GM19238 (cell line): Measurements from ENCODE around the gene CNR2.
A peak's percentile ranks its signal among the peaks of the same experiment; 100 is the strongest.
"Not testable (repeated sequence)": the region's sequence is repeated elsewhere in the genome, so short reads cannot be mapped to it uniquely, and the experiment has no call there.

Source experiments
- DNase-seq: peaks from one replicate; pipeline ENCODE4 v3.0.0; 2011; ENCODE audit warnings: low spot score; ENCODE audit not compliant: insufficient read length

CNR2 gene

GRCh38 chr1:23913212-23913880, at the start of gene CNR2:
Gene CNR2 (minus strand): TSS chr1:23913362. CDS start chr1:23875617, 37,745 bp downstream.
- no peak for DNase-seq

GRCh38 chr1:23960291-23961020, 47.3 kb upstream of the CNR2 start:
- DNase-seq = no peak

GRCh38 chr1:23959461-23960290, 46.5 kb upstream of the CNR2 start, which contains the start of gene PNRC2:
Gene PNRC2 (plus strand): TSS chr1:23959828. CDS start chr1:23961458, 1,630 bp downstream.
- peak; percentile 93 for DNase-seq

GRCh38 chr1:23958810-23959460, 45.8 kb upstream of the CNR2 start:
- peak; percentile 83 for DNase-seq

- not testable (repeated sequence) for DNase-seq
Observed at GRCh38 chr1:23958040-23958809, 45.1 kb upstream of the CNR2 start.

GRCh38 chr1:23957096-23957495, 43.9 kb upstream of the CNR2 start:
- no peak for DNase-seq

- DNase-seq = no peak
Observed at GRCh38 chr1:23953020-23953419, 39.9 kb upstream of the CNR2 start.

GRCh38 chr1:23947366-23947765, 34.2 kb upstream of the CNR2 start:
- DNase-seq = no peak

- no peak for DNase-seq
Observed at GRCh38 chr1:23936481-23937176, 23.5 kb upstream of the CNR2 start.

GRCh38 chr1:23931491-23931880, 18.3 kb upstream of the CNR2 start:
- no peak for DNase-seq

GRCh38 chr1:23930861-23931490, 17.8 kb upstream of the CNR2 start:
- no peak for DNase-seq

- no peak for DNase-seq
Observed at GRCh38 chr1:23930270-23930669, 17.1 kb upstream of the CNR2 start.

GRCh38 chr1:23928789-23929188, 15.6 kb upstream of the CNR2 start:
- no peak for DNase-seq

- DNase-seq = no peak
Observed at GRCh38 chr1:23927097-23927496, 13.9 kb upstream of the CNR2 start.

GRCh38 chr1:23925279-23925678, 12.1 kb upstream of the CNR2 start:
- no peak for DNase-seq

- no peak for DNase-seq
Observed at GRCh38 chr1:23924601-23925000, 11.4 kb upstream of the CNR2 start.

- no peak for DNase-seq
Observed at GRCh38 chr1:23923592-23924499, 10.7 kb upstream of the CNR2 start.

GRCh38 chr1:23922321-23922943, 9.3 kb upstream of the CNR2 start:
- no peak for DNase-seq
